HUES6 (cell line): Measurements from ENCODE around the gene CADM2.

Experiments
- H3K27ac ChIP-seq: 2 replicates; pipeline ENCODE4 v1.7.0; 2013; ENCODE audit warnings: low read depth, mild to moderate bottlenecking, low read length, inconsistent platforms
- H3K27me3 ChIP-seq: 2 replicates; pipeline ENCODE4 v1.6.1; 2013; ENCODE audit warnings: low read length; ENCODE audit not compliant: control insufficient read depth, insufficient read depth
- H3K36me3 ChIP-seq: 2 replicates; pipeline ENCODE4 v1.6.1; 2013; ENCODE audit warnings: low read length; ENCODE audit not compliant: control insufficient read depth, insufficient read depth
- H3K4me1 ChIP-seq: 2 replicates; pipeline ENCODE4 v1.6.1; 2013; ENCODE audit warnings: low read length; ENCODE audit not compliant: control insufficient read depth, insufficient read depth
- H3K4me3 ChIP-seq: 2 replicates; pipeline ENCODE4 v1.5.1; 2013; ENCODE audit warnings: low read depth, low read length
- H3K9ac ChIP-seq: one replicate; pipeline ENCODE4 v1.6.1; 2013; ENCODE audit warnings: mild to moderate bottlenecking, low read length
- H3K9me3 ChIP-seq: 2 replicates; pipeline ENCODE4 v1.6.1; 2013; ENCODE audit warnings: low read depth, low read length; ENCODE audit not compliant: control insufficient read depth, insufficient read depth

The CADM2 gene

GRCh38 chr3:85370341-85370740, 411.6 kb downstream of the CADM2 start:
- no peaks in the 10 kb centered on the region for H3K9me3 ChIP-seq
- H3K36me3 ChIP-seq = no peaks in the 10 kb centered on the region
- H3K4me3 ChIP-seq = no peak overlapping the region
- H3K9ac ChIP-seq = no peak overlapping the region
- no peaks in the 10 kb centered on the region for H3K27me3 ChIP-seq
- no peaks in the 10 kb centered on the region for H3K4me1 ChIP-seq
- no peak overlapping the region for H3K27ac ChIP-seq

- Histone ChIP-seq H3K4me1 (no peaks in the 10 kb centered on the region), H3K9me3 (no peaks in the 10 kb centered on the region), H3K27ac (no peak overlapping the region), H3K36me3 (no peaks in the 10 kb centered on the region), H3K4me3 (no peak overlapping the region), H3K27me3 (no peaks in the 10 kb centered on the region), H3K9ac (no peak overlapping the region)
These were observed 417.3 kb downstream of the CADM2 start for GRCh38 chr3:85376131-85376530.

- Histone ChIP-seq H3K4me3 (no peak overlapping the region), H3K9ac (no peak overlapping the region), H3K4me1 (no peaks in the 10 kb centered on the region), H3K27me3 (no peaks in the 10 kb centered on the region), H3K27ac (no peak overlapping the region), H3K36me3 (no peaks in the 10 kb centered on the region), H3K9me3 (no peaks in the 10 kb centered on the region)
These were observed 418.3 kb downstream of the CADM2 start for GRCh38 chr3:85377115-85377514.

GRCh38 chr3:85384372-85384771, 425.6 kb downstream of the CADM2 start:
- Histone ChIP-seq H3K36me3 (no peaks in the 10 kb centered on the region), H3K27me3 (no peaks in the 10 kb centered on the region), H3K4me3 (no peak overlapping the region), H3K4me1 (no peaks in the 10 kb centered on the region), H3K9ac (no peak overlapping the region), H3K9me3 (no peaks in the 10 kb centered on the region), H3K27ac (no peak overlapping the region)

GRCh38 chr3:85387913-85388505, 429.2 kb downstream of the CADM2 start:
- H3K4me1 ChIP-seq = no peaks in the 10 kb centered on the region
- H3K27ac ChIP-seq = no peak overlapping the region
- H3K27me3 ChIP-seq = no peaks in the 10 kb centered on the region
- H3K4me3 ChIP-seq = no peak overlapping the region
- no peak overlapping the region for H3K9ac ChIP-seq
- no peaks in the 10 kb centered on the region for H3K36me3 ChIP-seq
- no peaks in the 10 kb centered on the region for H3K9me3 ChIP-seq

GRCh38 chr3:85394424-85394823, 435.6 kb downstream of the CADM2 start:
- Histone ChIP-seq H3K27ac (no peak overlapping the region), H3K4me3 (no peak overlapping the region), H3K9ac (no peak overlapping the region), H3K27me3 (no peaks in the 10 kb centered on the region), H3K36me3 (no peaks in the 10 kb centered on the region), H3K9me3 (no peaks in the 10 kb centered on the region), H3K4me1 (no peaks in the 10 kb centered on the region)

- no peaks in the 10 kb centered on the region for H3K9me3 ChIP-seq
- no peaks in the 10 kb centered on the region for H3K36me3 ChIP-seq
- H3K27me3 ChIP-seq = no peaks in the 10 kb centered on the region
- H3K27ac ChIP-seq = no peak overlapping the region
- H3K4me3 ChIP-seq = no peak overlapping the region
- no peaks in the 10 kb centered on the region for H3K4me1 ChIP-seq
- no peak overlapping the region for H3K9ac ChIP-seq
These were observed 438.6 kb downstream of the CADM2 start for GRCh38 chr3:85397434-85397833.

- Histone ChIP-seq H3K9me3 (no peaks in the 10 kb centered on the region), H3K27me3 (no peaks in the 10 kb centered on the region), H3K4me1 (no peaks in the 10 kb centered on the region), H3K27ac (no peak overlapping the region), H3K36me3 (no peaks in the 10 kb centered on the region), H3K9ac (no peak overlapping the region), H3K4me3 (no peak overlapping the region)
These were observed 467.3 kb downstream of the CADM2 start for GRCh38 chr3:85426121-85426520.

- Histone ChIP-seq H3K4me3 (no peak overlapping the region), H3K9ac (no peak overlapping the region), H3K9me3 (no peaks in the 10 kb centered on the region), H3K4me1 (no peaks in the 10 kb centered on the region), H3K27me3 (no peaks in the 10 kb centered on the region), H3K27ac (no peak overlapping the region), H3K36me3 (no peaks in the 10 kb centered on the region)
These were observed 468.7 kb downstream of the CADM2 start for GRCh38 chr3:85427467-85427866.

- Histone ChIP-seq H3K9ac (no peak overlapping the region), H3K4me1 (no peaks in the 10 kb centered on the region), H3K4me3 (no peak overlapping the region), H3K27me3 (no peaks in the 10 kb centered on the region), H3K9me3 (no peaks in the 10 kb centered on the region), H3K27ac (no peak overlapping the region), H3K36me3 (no peaks in the 10 kb centered on the region)
These were observed 473.3 kb downstream of the CADM2 start for GRCh38 chr3:85432081-85432480.

GRCh38 chr3:85433319-85433718, 474.5 kb downstream of the CADM2 start:
- Histone ChIP-seq H3K27ac (no peak overlapping the region), H3K4me3 (no peak overlapping the region), H3K4me1 (no peaks in the 10 kb centered on the region), H3K9ac (no peak overlapping the region), H3K27me3 (no peaks in the 10 kb centered on the region), H3K36me3 (no peaks in the 10 kb centered on the region), H3K9me3 (no peaks in the 10 kb centered on the region)
